ENCODE measurements around the gene SNAP47. TPM values are rescaled to one million over a fixed set of nuclear protein-coding genes. Genes with fewer than 3 reads are reported as not detected.

Gene SNAP47
- total RNA-seq, 1 donor from 2014 or later = 65.5 TPM

GRCh38 chr1:227732586-227733308 is 2.5 kb upstream of the SNAP47 start:
- no peak for DNase-seq (ENCODE audit: low read depth)

GRCh38 chr1:227733309-227733705 is 1.9 kb upstream of the SNAP47 start:
- DNase-seq (ENCODE audit: low read depth) = no peak

GRCh38 chr1:227733751-227734545 is 1.3 kb upstream of the SNAP47 start:
- no peak for DNase-seq (ENCODE audit: low read depth)

GRCh38 chr1:227734546-227734855 is 734 bp upstream of the SNAP47 start:
- DNase-seq (ENCODE audit: low read depth) = no peak

- no peak for DNase-seq (ENCODE audit: low read depth)
These were observed 477 bp downstream of the SNAP47 start for GRCh38 chr1:227735539-227736285.

GRCh38 chr1:227736814-227737432 is 1.7 kb downstream of the SNAP47 start:
- DNase-seq (ENCODE audit: low read depth) = no peak

GRCh38 chr1:227738820-227739219 is 3.6 kb downstream of the SNAP47 start:
- DNase-seq (ENCODE audit: low read depth) = no peak

- DNase-seq (ENCODE audit: low read depth) = no peak
These were observed 4.4 kb downstream of the SNAP47 start for GRCh38 chr1:227739636-227740035.

GRCh38 chr1:227740401-227740960 is 5.2 kb downstream of the SNAP47 start:
- no peak for DNase-seq (ENCODE audit: low read depth)

- DNase-seq (ENCODE audit: low read depth) = no peak
These were observed 6.1 kb downstream of the SNAP47 start for GRCh38 chr1:227741166-227741870.

GRCh38 chr1:227742738-227743715 is 7.8 kb downstream of the SNAP47 start:
- DNase-seq (ENCODE audit: low read depth) = no peak

- DNase-seq (ENCODE audit: low read depth) = no peak
These were observed 9.4 kb downstream of the SNAP47 start for GRCh38 chr1:227744668-227745067.

GRCh38 chr1:227745568-227746265 is 10.5 kb downstream of the SNAP47 start:
- no peak for DNase-seq (ENCODE audit: low read depth)

GRCh38 chr1:227746676-227747075 is 11.4 kb downstream of the SNAP47 start:
- DNase-seq (ENCODE audit: low read depth) = no peak

- DNase-seq (ENCODE audit: low read depth) = no peak
These were observed 12.1 kb downstream of the SNAP47 start for GRCh38 chr1:227747382-227747781.

- DNase-seq (ENCODE audit: low read depth) = no peak
These were observed 12.8 kb downstream of the SNAP47 start for GRCh38 chr1:227747948-227748495.

GRCh38 chr1:227748496-227749182 is 13.4 kb downstream of the SNAP47 start:
- DNase-seq (ENCODE audit: low read depth) = no peak

- DNase-seq (ENCODE audit: low read depth) = no peak
These were observed 14.0 kb downstream of the SNAP47 start for GRCh38 chr1:227749225-227749624.

Measured in renal cortical epithelial cell (primary cell).